ENCODE results near the gene KIF17. TPM values are rescaled to one million over a fixed set of nuclear protein-coding genes. Genes with fewer than 3 reads are reported as not detected.
A peak's percentile ranks its signal among the peaks of the same experiment; 100 is the strongest.

The KIF17 gene
- total RNA-seq: under 1 TPM in 1 of 2 experiments, not detected in 1; 0.16 TPM

DNA sequence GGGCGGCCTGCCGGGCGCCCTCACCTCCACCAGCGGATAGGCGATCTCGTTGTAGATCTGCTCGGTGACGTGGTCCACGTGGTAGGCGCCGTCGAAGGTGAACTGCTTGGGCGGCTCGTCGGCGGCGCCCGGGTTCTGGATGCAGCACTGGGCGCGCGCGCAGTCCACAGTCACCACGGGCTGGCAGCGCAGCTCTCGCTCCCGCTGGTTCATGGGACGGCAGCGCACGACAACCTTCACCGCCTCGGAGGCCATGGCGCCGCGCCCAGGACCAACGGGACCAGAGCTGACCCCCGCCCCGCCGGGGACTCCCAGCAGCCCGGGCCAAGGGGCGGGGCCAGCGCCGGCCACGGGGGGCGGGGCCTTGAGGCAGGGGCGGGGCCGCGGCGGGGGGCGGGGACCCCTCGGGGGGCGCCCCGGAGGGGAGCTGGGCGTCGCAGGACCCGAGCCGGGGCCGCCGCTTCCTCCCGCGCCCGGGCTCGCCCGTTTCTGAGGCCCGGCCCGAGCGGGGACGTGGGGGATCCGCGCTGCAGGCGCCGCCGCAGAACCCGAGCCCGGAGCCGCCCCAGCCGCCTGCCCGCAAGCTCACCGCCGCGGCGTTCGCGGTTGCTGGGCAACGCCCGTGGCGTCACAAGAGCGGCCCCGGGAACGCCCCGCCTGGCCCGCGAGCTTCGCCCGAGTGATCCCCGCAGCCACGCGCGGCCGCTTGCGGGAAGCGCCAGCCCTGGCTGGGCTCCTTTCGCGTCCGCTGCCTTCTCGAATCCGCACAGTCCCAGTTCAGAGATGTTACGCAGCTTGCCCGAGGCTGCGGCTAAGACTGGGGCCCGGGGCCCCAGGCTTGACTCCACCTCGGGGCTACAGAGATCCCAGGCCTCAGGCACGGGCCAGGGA is at the start of gene KIF17:
Gene KIF17, minus strand, starts transcription at position 556 of the 891 bp plus-strand sequence. Its CDS starts 301 bp downstream, at position 255.
- H3K36me3 Mint-ChIP-seq: peaks cover 2% of the 10 kb centered on the region
- DNase-seq: peak; percentile 69
- H3K27ac Mint-ChIP-seq: no peak within 1 kb of the TSS
- no peaks in the 10 kb centered on the region for H3K4me1 Mint-ChIP-seq
- peak within 1 kb of the TSS; percentile 50 for H3K4me3 Mint-ChIP-seq
- peaks cover 39% of the 10 kb centered on the region for H3K27me3 Mint-ChIP-seq
- no peaks in the 10 kb centered on the region for H3K9me3 Mint-ChIP-seq

DNA sequence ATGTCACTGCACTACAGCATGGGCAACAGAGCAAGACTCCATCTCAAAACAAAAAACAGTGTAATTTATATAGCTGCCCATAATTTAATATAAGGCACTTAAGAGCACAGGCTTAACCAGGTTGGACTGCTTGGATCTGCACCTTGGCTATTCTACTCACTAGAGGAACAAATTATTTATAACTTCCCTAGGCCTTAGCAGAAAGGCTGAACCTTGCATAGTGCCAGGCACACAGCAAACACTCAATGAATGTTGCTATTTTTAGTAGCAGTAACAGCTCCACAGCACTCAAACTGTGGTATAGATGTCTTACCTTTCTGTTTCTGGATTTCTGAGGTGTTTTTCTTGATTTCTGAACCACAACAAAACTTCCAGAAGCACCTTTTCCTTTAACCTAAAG is 49.5 kb upstream of the KIF17 start:
- Mint-ChIP-seq H3K4me1 (no peaks in the 10 kb centered on the region), H3K27ac (no peak overlapping the region), H3K4me3 (no peak overlapping the region), H3K36me3 (peaks cover 25% of the 10 kb centered on the region), H3K9me3 (no peaks in the 10 kb centered on the region), H3K27me3 (no peaks in the 10 kb centered on the region)
- DNase-seq: no peak

DNA sequence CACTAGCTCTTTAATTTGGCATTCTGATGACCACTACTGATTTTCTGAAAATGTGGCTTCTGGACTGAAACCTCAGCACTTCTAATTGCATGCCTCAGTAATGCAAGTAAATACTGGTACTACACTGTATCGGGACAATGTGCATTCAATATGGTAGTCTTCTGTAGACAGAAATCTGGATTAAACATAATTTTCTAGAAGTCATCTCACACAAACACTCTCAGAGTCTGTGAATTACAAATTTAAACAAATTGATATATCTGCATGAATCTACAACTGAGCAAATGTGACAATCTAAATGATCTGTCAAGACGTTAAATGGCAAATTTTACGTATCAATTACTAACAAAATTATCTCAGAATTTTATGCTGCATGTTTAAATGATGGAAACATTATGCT is 45.6 kb upstream of the KIF17 start:
- H3K9me3 Mint-ChIP-seq: no peaks in the 10 kb centered on the region
- no peak overlapping the region for H3K4me3 Mint-ChIP-seq
- DNase-seq: no peak
- H3K36me3 Mint-ChIP-seq: peaks cover 34% of the 10 kb centered on the region
- no peak overlapping the region for H3K27ac Mint-ChIP-seq
- no peaks in the 10 kb centered on the region for H3K4me1 Mint-ChIP-seq
- H3K27me3 Mint-ChIP-seq: no peaks in the 10 kb centered on the region

DNA sequence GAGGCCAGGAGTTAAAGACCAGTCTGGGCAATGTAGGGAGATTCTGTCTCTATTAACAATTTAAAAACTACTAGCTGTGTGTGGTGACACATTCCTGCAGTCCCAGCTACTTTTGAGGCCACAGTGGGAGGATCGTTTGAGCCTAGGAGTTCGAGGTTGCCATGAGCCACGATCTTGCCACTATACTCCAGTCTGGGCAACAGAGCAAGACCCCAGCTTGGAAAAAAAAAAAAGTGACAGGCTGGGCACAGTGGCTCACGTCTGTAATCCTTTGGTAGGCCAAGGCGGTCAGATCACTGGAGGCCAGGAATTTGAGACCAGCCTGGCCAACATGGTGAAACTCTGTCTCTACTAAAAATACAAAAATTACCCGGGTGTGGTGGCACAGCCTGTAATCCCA is 42.5 kb upstream of the KIF17 start:
- Mint-ChIP-seq H3K4me1 (no peaks in the 10 kb centered on the region), H3K9me3 (no peaks in the 10 kb centered on the region), H3K27ac (no peak overlapping the region), H3K27me3 (no peaks in the 10 kb centered on the region), H3K4me3 (no peak overlapping the region), H3K36me3 (peaks cover 36% of the 10 kb centered on the region)
- DNase-seq: no peak

DNA sequence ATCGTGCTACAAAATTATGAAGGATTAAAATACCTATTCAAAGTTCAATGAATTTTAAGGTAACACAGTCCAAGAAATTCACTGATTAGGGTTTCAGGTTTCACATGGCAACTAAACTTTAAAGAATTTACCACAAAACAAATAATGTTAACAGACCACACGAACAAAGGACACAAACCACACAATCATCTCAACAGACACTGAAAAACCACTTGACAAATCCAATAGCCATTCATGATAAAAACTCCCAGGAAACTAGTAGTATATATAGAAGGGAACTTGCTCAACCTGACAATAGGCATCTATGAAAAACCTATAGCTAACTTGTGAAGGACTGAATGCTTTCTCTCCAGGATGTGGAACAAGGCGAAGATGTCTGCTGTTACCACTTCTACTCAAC is 35.8 kb upstream of the KIF17 start:
- Mint-ChIP-seq H3K27me3 (no peaks in the 10 kb centered on the region), H3K9me3 (no peaks in the 10 kb centered on the region), H3K4me1 (no peaks in the 10 kb centered on the region), H3K4me3 (no peak overlapping the region), H3K36me3 (peaks cover 19% of the 10 kb centered on the region), H3K27ac (no peak overlapping the region)
- no peak for DNase-seq

DNA sequence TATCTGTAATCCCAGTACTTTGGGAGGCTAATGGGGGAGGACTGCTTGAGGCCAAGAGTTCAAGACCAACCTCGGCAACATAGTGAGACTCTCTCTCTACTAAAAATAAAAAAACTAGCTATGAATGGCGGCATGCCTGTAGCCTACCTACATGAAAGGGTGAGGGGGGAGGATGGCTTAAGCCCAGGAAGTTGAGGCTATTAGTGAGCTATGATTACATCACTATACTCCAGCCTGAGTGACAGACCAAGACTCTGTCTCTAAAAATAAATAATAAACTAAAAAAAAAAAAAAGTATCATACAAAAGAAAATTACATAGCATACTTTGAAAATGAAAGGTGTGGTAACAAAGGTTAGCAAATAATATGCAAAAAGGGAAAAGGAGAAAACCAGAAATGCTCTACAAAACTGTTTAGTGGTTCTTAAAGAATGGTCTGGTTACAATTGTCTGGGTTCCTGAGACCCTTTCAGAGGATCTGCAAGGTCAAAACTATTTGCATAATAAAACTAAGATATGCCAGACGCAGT is 33.7 kb upstream of the KIF17 start:
- peaks cover 14% of the 10 kb centered on the region for H3K36me3 Mint-ChIP-seq
- H3K27me3 Mint-ChIP-seq: no peaks in the 10 kb centered on the region
- no peaks in the 10 kb centered on the region for H3K4me1 Mint-ChIP-seq
- no peaks in the 10 kb centered on the region for H3K9me3 Mint-ChIP-seq
- H3K4me3 Mint-ChIP-seq: no peak overlapping the region
- no peak for DNase-seq
- no peak overlapping the region for H3K27ac Mint-ChIP-seq

- Mint-ChIP-seq H3K27me3 (no peaks in the 10 kb centered on the region), H3K9me3 (no peaks in the 10 kb centered on the region), H3K27ac (no peak overlapping the region), H3K4me1 (no peaks in the 10 kb centered on the region), H3K36me3 (peaks cover 17% of the 10 kb centered on the region), H3K4me3 (no peak overlapping the region)
- no peak for DNase-seq
Observed at GRCh38 chr1:20742671-20743070, 24.9 kb upstream of the KIF17 start.

DNA sequence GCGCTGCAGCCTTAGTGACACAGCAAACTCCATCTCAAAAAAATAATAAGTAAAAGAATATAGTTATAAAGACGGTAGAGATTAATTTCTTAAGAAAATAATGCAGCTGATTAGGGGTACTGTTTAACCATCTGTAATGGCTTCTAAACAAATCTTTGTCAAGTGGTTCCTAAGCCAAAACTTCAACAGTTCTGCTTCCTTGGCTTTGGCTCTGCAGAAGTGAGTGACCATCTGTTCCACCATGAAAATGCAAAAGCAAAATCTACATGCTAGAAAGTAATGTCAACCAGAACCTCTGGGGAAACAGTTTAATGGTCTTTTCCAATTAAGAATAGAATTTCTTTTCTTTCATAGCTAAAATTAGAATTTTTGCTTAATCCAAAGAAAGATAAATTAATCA is 23.0 kb upstream of the KIF17 start:
- H3K36me3 Mint-ChIP-seq: peaks cover 15% of the 10 kb centered on the region

DNA sequence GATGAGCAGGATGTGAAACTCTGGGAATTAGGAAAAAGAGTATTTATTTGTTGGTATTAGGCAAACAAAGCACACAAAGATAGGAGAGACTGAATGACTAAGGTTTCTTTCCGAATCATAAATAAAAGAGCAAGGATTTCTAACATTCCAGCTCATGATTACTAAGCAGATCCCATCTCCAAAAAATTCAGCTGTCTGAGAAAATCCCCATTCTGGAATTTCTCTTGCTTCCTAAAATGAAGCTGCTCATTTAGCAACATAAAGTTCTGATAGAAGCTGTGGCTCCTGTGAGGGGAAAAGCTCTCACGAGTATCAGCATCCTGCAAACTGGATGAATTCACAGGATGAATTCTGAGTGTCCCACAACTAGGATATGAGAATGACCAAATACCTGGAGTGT is 21.4 kb upstream of the KIF17 start:
- Mint-ChIP-seq H3K27me3 (no peaks in the 10 kb centered on the region), H3K4me3 (no peak overlapping the region), H3K9me3 (no peaks in the 10 kb centered on the region), H3K4me1 (no peaks in the 10 kb centered on the region), H3K36me3 (peaks cover 11% of the 10 kb centered on the region), H3K27ac (peak overlapping the region; percentile 46)
- DNase-seq: no peak

More for the DNA sequence above, 23.0 kb upstream of the KIF17 start:
- no peaks in the 10 kb centered on the region for H3K9me3 Mint-ChIP-seq
- no peaks in the 10 kb centered on the region for H3K27me3 Mint-ChIP-seq
- no peaks in the 10 kb centered on the region for H3K4me1 Mint-ChIP-seq
- H3K27ac Mint-ChIP-seq: no peak overlapping the region
- no peak for DNase-seq
- H3K4me3 Mint-ChIP-seq: no peak overlapping the region

- H3K27me3 Mint-ChIP-seq: peaks cover 9% of the 10 kb centered on the region
- H3K4me1 Mint-ChIP-seq: peaks cover 16% of the 10 kb centered on the region
- H3K9me3 Mint-ChIP-seq: no peaks in the 10 kb centered on the region
- H3K27ac Mint-ChIP-seq: no peak overlapping the region
- H3K36me3 Mint-ChIP-seq: peaks cover 3% of the 10 kb centered on the region
- no peak overlapping the region for H3K4me3 Mint-ChIP-seq
- DNase-seq: no peak
Observed at GRCh38 chr1:20735581-20736111, 17.8 kb upstream of the KIF17 start.

- no peaks in the 10 kb centered on the region for H3K36me3 Mint-ChIP-seq
- peaks cover 19% of the 10 kb centered on the region for H3K4me1 Mint-ChIP-seq
- H3K9me3 Mint-ChIP-seq: no peaks in the 10 kb centered on the region
- H3K4me3 Mint-ChIP-seq: peak overlapping the region; percentile 80
- peaks cover 29% of the 10 kb centered on the region for H3K27me3 Mint-ChIP-seq
- H3K27ac Mint-ChIP-seq: peak overlapping the region; percentile 20
- no peak for DNase-seq
Observed at GRCh38 chr1:20733360-20733975, 15.7 kb upstream of the KIF17 start.

DNA sequence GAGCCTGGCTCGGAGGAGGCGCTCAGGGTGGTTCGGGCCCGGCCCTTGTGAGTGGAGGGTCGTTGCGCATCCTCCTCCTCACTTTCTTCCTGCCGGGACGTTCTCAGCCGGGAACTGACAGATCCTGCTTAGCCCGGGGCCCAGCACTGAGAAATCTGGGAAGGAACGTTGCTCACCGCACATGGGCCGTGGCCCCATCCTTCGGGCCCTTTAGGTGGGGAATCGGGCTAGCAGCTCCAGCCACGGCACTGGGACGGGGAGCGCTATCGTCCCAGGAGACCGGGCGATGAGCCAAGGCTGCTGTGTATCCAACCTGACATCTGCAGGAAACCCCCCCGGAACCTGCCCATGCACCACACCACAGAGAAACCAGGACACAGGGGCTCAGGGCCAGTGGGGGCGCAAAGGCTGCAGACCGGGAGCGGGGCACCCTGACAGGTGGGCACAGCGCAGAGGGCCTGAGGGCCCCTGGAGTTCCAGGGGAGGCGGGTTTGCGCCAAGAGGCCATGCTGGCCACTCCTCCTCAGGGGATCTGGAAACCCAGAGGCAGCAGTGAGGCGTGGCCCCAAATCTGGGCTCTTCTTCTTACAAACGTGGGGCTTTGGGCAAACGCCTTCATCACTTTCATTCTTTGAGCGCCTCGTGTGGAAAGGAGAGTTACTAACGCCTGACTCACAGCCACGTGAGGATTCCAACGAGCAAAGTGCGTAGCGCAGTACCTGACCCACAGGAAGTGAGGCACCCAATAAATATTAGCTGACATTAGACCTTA is 15.0 kb upstream of the KIF17 start, which contains the start of gene SH2D5:
Gene SH2D5, minus strand, starts transcription at position 116 of the 772 bp plus-strand sequence. CDS start 4,659 bp downstream, outside the sequence.
- Mint-ChIP-seq H3K27me3 (peaks cover 35% of the 10 kb centered on the region), H3K27ac (peak within 1 kb of the TSS; percentile 72), H3K4me3 (peak within 1 kb of the TSS; percentile 80), H3K9me3 (no peaks in the 10 kb centered on the region), H3K36me3 (no peaks in the 10 kb centered on the region), H3K4me1 (peaks cover 19% of the 10 kb centered on the region)
- peak; percentile 79 for DNase-seq

GRCh38 chr1:20732071-20732587 is 14.3 kb upstream of the KIF17 start:
- peaks cover 35% of the 10 kb centered on the region for H3K27me3 Mint-ChIP-seq
- H3K4me3 Mint-ChIP-seq: peak overlapping the region; percentile 80
- peak overlapping the region; percentile 72 for H3K27ac Mint-ChIP-seq
- H3K36me3 Mint-ChIP-seq: no peaks in the 10 kb centered on the region
- H3K9me3 Mint-ChIP-seq: no peaks in the 10 kb centered on the region
- DNase-seq: peak; percentile 79
- H3K4me1 Mint-ChIP-seq: peaks cover 19% of the 10 kb centered on the region
